HK-2 (cell line): ENCODE measurements around the gene HEY2.
"Not testable (repeated sequence)": the region's sequence is repeated elsewhere in the genome, so short reads cannot be mapped to it uniquely, and the experiment has no call there.

ENCODE experiments used
- DNase-seq: peaks from one replicate; pipeline ENCODE4 v3.0.0-alpha.2; 2018; ENCODE audit not compliant: unreplicated experiment

Gene HEY2

GRCh38 chr6:125749173-125749864 is at the start of gene HEY2:
HEY2 (plus strand) TSS chr6:125749632; CDS start chr6:125749777, 145 bp downstream.
- peak; percentile 84 for DNase-seq

GRCh38 chr6:125700581-125701353 is 48.7 kb upstream of the HEY2 start:
- DNase-seq: no peak

GRCh38 chr6:125701354-125701668 is 48.1 kb upstream of the HEY2 start:
- DNase-seq: no peak

- DNase-seq: not testable (repeated sequence)
Observed at GRCh38 chr6:125703882-125704281, 45.5 kb upstream of the HEY2 start.

- DNase-seq: no peak
Observed at GRCh38 chr6:125707615-125708243, 41.7 kb upstream of the HEY2 start.

GRCh38 chr6:125711013-125711675 is 38.3 kb upstream of the HEY2 start:
- no peak for DNase-seq

GRCh38 chr6:125714441-125715090 is 34.9 kb upstream of the HEY2 start:
- no peak for DNase-seq

- DNase-seq: peak; percentile 21
Observed at GRCh38 chr6:125717120-125717731, 32.2 kb upstream of the HEY2 start.

- no peak for DNase-seq
Observed at GRCh38 chr6:125718109-125718508, 31.3 kb upstream of the HEY2 start.

GRCh38 chr6:125722886-125723285 is 26.5 kb upstream of the HEY2 start:
- DNase-seq: no peak

GRCh38 chr6:125727216-125727615 is 22.2 kb upstream of the HEY2 start:
- DNase-seq: no peak

- DNase-seq: no peak
Observed at GRCh38 chr6:125728739-125729138, 20.7 kb upstream of the HEY2 start.

GRCh38 chr6:125729983-125730382 is 19.4 kb upstream of the HEY2 start:
- DNase-seq: no peak

GRCh38 chr6:125732398-125732797 is 17.0 kb upstream of the HEY2 start:
- no peak for DNase-seq

GRCh38 chr6:125733516-125734300 is 15.7 kb upstream of the HEY2 start:
- DNase-seq: no peak

GRCh38 chr6:125738276-125738675 is 11.2 kb upstream of the HEY2 start:
- DNase-seq: no peak

- no peak for DNase-seq
Observed at GRCh38 chr6:125739364-125739763, 10.1 kb upstream of the HEY2 start.

GRCh38 chr6:125741336-125741735 is 8.1 kb upstream of the HEY2 start:
- no peak for DNase-seq

GRCh38 chr6:125742024-125742423 is 7.4 kb upstream of the HEY2 start:
- no peak for DNase-seq

GRCh38 chr6:125742464-125743120 is 6.8 kb upstream of the HEY2 start:
- DNase-seq: no peak
